WTC11 (cell line): ENCODE data around the gene BLM. TPM values are rescaled to one million over a fixed set of nuclear protein-coding genes. Genes with fewer than 3 reads are reported as not detected.

Source experiments
- ATAC-seq: fragments of 200-7000 bp; cut with Tn5 transposase; 2 replicates; pipeline ENCODE4 v1.10.0; 2021; ENCODE audit warnings: mild to moderate bottlenecking, moderate library complexity
- CTCF ChIA-PET: fragments of 300-600 bp; sonication (Branson Sonifier 250); formaldehyde crosslinking; loops from one replicate; lab custom pipeline; 2021; ENCODE audit warnings: antibody characterized with exemption; lab: Charles Lee
- POLR2A ChIA-PET: fragments of 350-600 bp; sonication (Branson Sonifier 250); formaldehyde crosslinking; loops from one replicate; lab custom pipeline; 2021; ENCODE audit warnings: antibody characterized with exemption; lab: Charles Lee
- DNase-seq: peaks from one replicate; pipeline ENCODE4 v3.0.0; 2021; ENCODE audit warnings: low spot score
- H3K27ac Mint-ChIP-seq: 2 replicates; pipeline ENCODE4 v1.8.0; 2021; ENCODE audit warnings: mixed read lengths
- H3K27me3 Mint-ChIP-seq: 2 replicates; pipeline ENCODE4 v1.8.0; 2021; ENCODE audit warnings: low read depth, mild to moderate bottlenecking, moderate library complexity, mixed read lengths
- H3K36me3 Mint-ChIP-seq: 2 replicates; pipeline ENCODE4 v1.8.0; 2021; ENCODE audit warnings: mixed read lengths
- H3K4me1 Mint-ChIP-seq: 2 replicates; pipeline ENCODE4 v1.8.0; 2022; ENCODE audit warnings: mixed read lengths
- H3K4me3 Mint-ChIP-seq: 2 replicates; pipeline ENCODE4 v1.8.0; 2021; ENCODE audit warnings: mild to moderate bottlenecking, moderate library complexity, mixed read lengths
- H3K9me3 Mint-ChIP-seq: 2 replicates; pipeline ENCODE4 v1.8.0; 2021; ENCODE audit warnings: mixed read lengths
- EMX1 ChIP-seq: fragments of 250-450 bp; sonication (Bioruptor Pico); IDR thresholded peaks from 2 replicates; pipeline ENCODE4 v1.8.0; 2021; ENCODE audit warnings: mild to moderate bottlenecking
- FOXP1 ChIP-seq: sonication (generic); formaldehyde crosslinking; IDR thresholded peaks from 2 replicates; pipeline ENCODE4 v1.8.0; 2022; ENCODE audit warnings: missing genetic modification reagents, mild to moderate bottlenecking, moderate library complexity, borderline replicate concordance
- GRHL2 ChIP-seq: fragments of 250-450 bp; sonication (Bioruptor Pico); IDR thresholded peaks from 2 replicates; pipeline ENCODE4 v1.8.0; 2022; ENCODE audit warnings: mild to moderate bottlenecking, moderate library complexity; ENCODE audit not compliant: insufficient replicate concordance, severe bottlenecking
- GTF2I ChIP-seq: fragments of 250-450 bp; sonication (Bioruptor Pico); conservative IDR thresholded peaks from 2 replicates; pipeline ENCODE4 v1.4.0; 2021; ENCODE audit warnings: mild to moderate bottlenecking
- JUN ChIP-seq: sonication (generic); formaldehyde crosslinking; IDR thresholded peaks from 2 replicates; pipeline ENCODE4 v1.8.0; 2023; ENCODE audit warnings: mild to moderate bottlenecking, missing genetic modification reagents
- NR1H2 ChIP-seq: sonication (generic); formaldehyde crosslinking; IDR thresholded peaks from 2 replicates; pipeline ENCODE4 v1.9.0; 2021; ENCODE audit warnings: mild to moderate bottlenecking, moderate library complexity, missing genetic modification reagents
- RORB ChIP-seq: fragments of 250-450 bp; sonication (Bioruptor Pico); IDR thresholded peaks from 2 replicates; pipeline ENCODE4 v1.9.0; 2021; ENCODE audit warnings: mild to moderate bottlenecking
- TEAD1 ChIP-seq: sonication (generic); formaldehyde crosslinking; IDR thresholded peaks from 2 replicates; pipeline ENCODE4 v1.8.0; 2022; ENCODE audit warnings: mild to moderate bottlenecking, missing genetic modification reagents
- ZNF121 ChIP-seq: sonication (generic); formaldehyde crosslinking; IDR thresholded peaks from 2 replicates; pipeline ENCODE4 v1.8.0; 2023; ENCODE audit warnings: missing genetic modification reagents
- ZNF423 ChIP-seq: fragments of 250-450 bp; sonication (Bioruptor Pico); IDR thresholded peaks from 2 replicates; pipeline ENCODE4 v2.1.2; 2022; ENCODE audit warnings: mild to moderate bottlenecking, moderate library complexity
- ZNF671 ChIP-seq: fragments of 250-450 bp; sonication (Bioruptor Pico); IDR thresholded peaks from 2 replicates; pipeline ENCODE4 v1.8.0; 2021; ENCODE audit warnings: mild to moderate bottlenecking
- total RNA-seq: library from RNA; stranded (reverse); gene quantifications from 3 replicates; pipeline ENCODE4 v1.2.3, GENCODE V29; 2021
- TF ChIP-seq, protein P1 (sequence below): sonication (generic); formaldehyde crosslinking; IDR thresholded peaks from 2 replicates; pipeline ENCODE4 v1.8.1; 2022; ENCODE audit warnings: missing genetic modification reagents, borderline replicate concordance
- TF ChIP-seq, protein P2 (sequence below): fragments of 200-600 bp; IDR thresholded peaks from 2 replicates; pipeline ENCODE4 v1.8.0; 2022; ENCODE audit warnings: antibody characterized with exemption
- TF ChIP-seq, protein P3 (sequence below): sonication (generic); formaldehyde crosslinking; IDR thresholded peaks from 2 replicates; pipeline ENCODE4 v1.8.1; 2023; ENCODE audit warnings: mild to moderate bottlenecking, missing genetic modification reagents
- TF ChIP-seq, protein P4 (sequence below): sonication (generic); formaldehyde crosslinking; IDR thresholded peaks from 2 replicates; pipeline ENCODE4 v1.8.0; 2022; ENCODE audit warnings: mild to moderate bottlenecking, missing genetic modification reagents
- TF ChIP-seq, protein P5 (sequence below): sonication (generic); formaldehyde crosslinking; IDR thresholded peaks from 2 replicates; pipeline ENCODE4 v1.8.0; 2022; ENCODE audit warnings: missing genetic modification reagents
- TF ChIP-seq, protein P6 (sequence below): sonication (generic); formaldehyde crosslinking; IDR thresholded peaks from 2 replicates; pipeline ENCODE4 v1.8.1; 2022; ENCODE audit warnings: mild to moderate bottlenecking, missing genetic modification reagents, moderate library complexity, borderline replicate concordance

Gene BLM
- total RNA-seq, 1 experiment from 2014 or later, result 40.5 TPM

DNA sequence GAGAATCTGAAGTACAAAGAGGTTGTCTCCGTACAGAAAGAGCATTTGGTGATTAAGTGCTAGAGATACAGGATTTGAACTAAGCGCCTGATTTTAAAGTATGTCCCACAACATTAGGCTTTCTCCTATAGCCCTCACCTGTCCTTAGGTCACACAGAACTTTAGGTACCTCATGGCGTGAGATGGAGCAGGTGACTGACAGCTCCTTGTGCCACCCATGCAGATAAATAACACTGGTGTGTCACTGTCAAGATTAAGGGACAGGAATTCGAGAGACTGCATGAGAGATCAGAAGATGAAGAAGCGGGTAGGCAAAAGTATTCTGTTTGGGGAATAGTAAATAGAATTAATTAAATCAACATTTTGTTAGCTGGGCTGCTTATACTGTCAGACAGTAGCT, 1.1 kb downstream of the BLM start (continued):
- TF ChIP-seq JUN (CRISPR knock-in tag) (no peak), ZNF121 (CRISPR knock-in tag) (no peak), EMX1 (CRISPR knock-in tag) (no peak), GTF2I (CRISPR knock-in tag) (no peak)
- TF ChIP-seq, protein P1, sequence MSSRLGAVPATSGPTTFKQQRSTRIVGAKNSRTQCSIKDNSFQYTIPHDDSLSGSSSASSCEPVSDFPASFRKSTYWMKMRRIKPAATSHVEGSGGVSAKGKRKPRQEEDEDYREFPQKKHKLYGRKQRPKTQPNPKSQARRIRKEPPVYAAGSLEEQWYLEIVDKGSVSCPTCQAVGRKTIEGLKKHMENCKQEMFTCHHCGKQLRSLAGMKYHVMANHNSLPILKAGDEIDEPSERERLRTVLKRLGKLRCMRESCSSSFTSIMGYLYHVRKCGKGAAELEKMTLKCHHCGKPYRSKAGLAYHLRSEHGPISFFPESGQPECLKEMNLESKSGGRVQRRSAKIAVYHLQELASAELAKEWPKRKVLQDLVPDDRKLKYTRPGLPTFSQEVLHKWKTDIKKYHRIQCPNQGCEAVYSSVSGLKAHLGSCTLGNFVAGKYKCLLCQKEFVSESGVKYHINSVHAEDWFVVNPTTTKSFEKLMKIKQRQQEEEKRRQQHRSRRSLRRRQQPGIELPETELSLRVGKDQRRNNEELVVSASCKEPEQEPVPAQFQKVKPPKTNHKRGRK (CRISPR knock-in tag), result no peak
- TF ChIP-seq, protein P2, sequence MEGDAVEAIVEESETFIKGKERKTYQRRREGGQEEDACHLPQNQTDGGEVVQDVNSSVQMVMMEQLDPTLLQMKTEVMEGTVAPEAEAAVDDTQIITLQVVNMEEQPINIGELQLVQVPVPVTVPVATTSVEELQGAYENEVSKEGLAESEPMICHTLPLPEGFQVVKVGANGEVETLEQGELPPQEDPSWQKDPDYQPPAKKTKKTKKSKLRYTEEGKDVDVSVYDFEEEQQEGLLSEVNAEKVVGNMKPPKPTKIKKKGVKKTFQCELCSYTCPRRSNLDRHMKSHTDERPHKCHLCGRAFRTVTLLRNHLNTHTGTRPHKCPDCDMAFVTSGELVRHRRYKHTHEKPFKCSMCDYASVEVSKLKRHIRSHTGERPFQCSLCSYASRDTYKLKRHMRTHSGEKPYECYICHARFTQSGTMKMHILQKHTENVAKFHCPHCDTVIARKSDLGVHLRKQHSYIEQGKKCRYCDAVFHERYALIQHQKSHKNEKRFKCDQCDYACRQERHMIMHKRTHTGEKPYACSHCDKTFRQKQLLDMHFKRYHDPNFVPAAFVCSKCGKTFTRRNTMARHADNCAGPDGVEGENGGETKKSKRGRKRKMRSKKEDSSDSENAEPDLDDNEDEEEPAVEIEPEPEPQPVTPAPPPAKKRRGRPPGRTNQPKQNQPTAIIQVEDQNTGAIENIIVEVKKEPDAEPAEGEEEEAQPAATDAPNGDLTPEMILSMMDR, result no peak

DNA sequence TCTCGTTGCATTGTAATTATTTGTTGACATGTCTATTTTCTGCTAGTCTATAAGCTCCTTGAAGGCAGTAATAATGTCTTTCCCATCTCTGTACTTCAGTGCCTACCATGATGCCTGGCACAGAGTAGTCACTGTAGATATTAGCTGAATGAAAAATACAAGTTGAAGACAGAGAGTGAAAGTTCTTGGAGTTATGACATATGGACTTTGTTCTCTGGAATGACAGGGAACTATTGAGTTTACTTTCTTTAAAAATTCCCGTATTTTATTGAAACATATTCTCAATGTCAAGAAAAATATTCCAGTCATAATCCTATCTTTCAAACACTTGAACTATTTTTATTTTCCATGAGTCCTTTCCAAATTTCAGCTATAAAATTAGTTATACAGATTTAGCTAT, 3.0 kb downstream of the BLM start:
- Mint-ChIP-seq H3K4me1 (peaks cover 16% of the 10 kb centered on the region), H3K9me3 (no peaks in the 10 kb centered on the region), H3K27me3 (no peaks in the 10 kb centered on the region), H3K4me3 (no peak overlapping the region), H3K36me3 (peaks cover 12% of the 10 kb centered on the region), H3K27ac (peak overlapping the region; percentile 44; the same call in 1 of the 2 replicates)
- TF ChIP-seq TEAD1, result no peak
- TF ChIP-seq ZNF671, result no peak
- no peak for TF ChIP-seq ZNF423
- TF ChIP-seq FOXP1 (CRISPR knock-in tag), result no peak
- TF ChIP-seq, protein P3, sequence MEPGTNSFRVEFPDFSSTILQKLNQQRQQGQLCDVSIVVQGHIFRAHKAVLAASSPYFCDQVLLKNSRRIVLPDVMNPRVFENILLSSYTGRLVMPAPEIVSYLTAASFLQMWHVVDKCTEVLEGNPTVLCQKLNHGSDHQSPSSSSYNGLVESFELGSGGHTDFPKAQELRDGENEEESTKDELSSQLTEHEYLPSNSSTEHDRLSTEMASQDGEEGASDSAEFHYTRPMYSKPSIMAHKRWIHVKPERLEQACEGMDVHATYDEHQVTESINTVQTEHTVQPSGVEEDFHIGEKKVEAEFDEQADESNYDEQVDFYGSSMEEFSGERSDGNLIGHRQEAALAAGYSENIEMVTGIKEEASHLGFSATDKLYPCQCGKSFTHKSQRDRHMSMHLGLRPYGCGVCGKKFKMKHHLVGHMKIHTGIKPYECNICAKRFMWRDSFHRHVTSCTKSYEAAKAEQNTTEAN, result no peak
- TF ChIP-seq, protein P4, sequence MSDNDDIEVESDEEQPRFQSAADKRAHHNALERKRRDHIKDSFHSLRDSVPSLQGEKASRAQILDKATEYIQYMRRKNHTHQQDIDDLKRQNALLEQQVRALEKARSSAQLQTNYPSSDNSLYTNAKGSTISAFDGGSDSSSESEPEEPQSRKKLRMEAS (CRISPR knock-in tag), result no peak
- TF ChIP-seq RORB (CRISPR knock-in tag), result no peak
- TF ChIP-seq GRHL2 (CRISPR knock-in tag), result no peak
- TF ChIP-seq, protein P5, sequence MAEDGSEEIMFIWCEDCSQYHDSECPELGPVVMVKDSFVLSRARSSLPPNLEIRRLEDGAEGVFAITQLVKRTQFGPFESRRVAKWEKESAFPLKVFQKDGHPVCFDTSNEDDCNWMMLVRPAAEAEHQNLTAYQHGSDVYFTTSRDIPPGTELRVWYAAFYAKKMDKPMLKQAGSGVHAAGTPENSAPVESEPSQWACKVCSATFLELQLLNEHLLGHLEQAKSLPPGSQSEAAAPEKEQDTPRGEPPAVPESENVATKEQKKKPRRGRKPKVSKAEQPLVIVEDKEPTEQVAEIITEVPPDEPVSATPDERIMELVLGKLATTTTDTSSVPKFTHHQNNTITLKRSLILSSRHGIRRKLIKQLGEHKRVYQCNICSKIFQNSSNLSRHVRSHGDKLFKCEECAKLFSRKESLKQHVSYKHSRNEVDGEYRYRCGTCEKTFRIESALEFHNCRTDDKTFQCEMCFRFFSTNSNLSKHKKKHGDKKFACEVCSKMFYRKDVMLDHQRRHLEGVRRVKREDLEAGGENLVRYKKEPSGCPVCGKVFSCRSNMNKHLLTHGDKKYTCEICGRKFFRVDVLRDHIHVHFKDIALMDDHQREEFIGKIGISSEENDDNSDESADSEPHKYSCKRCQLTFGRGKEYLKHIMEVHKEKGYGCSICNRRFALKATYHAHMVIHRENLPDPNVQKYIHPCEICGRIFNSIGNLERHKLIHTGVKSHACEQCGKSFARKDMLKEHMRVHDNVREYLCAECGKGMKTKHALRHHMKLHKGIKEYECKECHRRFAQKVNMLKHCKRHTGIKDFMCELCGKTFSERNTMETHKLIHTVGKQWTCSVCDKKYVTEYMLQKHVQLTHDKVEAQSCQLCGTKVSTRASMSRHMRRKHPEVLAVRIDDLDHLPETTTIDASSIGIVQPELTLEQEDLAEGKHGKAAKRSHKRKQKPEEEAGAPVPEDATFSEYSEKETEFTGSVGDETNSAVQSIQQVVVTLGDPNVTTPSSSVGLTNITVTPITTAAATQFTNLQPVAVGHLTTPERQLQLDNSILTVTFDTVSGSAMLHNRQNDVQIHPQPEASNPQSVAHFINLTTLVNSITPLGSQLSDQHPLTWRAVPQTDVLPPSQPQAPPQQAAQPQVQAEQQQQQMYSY (CRISPR knock-in tag), result no peak
- TF ChIP-seq GTF2I (CRISPR knock-in tag), result no peak
- TF ChIP-seq, protein P6, sequence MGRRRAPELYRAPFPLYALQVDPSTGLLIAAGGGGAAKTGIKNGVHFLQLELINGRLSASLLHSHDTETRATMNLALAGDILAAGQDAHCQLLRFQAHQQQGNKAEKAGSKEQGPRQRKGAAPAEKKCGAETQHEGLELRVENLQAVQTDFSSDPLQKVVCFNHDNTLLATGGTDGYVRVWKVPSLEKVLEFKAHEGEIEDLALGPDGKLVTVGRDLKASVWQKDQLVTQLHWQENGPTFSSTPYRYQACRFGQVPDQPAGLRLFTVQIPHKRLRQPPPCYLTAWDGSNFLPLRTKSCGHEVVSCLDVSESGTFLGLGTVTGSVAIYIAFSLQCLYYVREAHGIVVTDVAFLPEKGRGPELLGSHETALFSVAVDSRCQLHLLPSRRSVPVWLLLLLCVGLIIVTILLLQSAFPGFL, result no peak
- TF ChIP-seq NR1H2 (CRISPR knock-in tag), result no peak
- ChIA-PET POLR2A (no interaction called here), CTCF (interaction anchor here (0.5 kb wide), 1 partner anchor 357 kb away, joined by 5 read pairs; no protein-coding TSS in a partner anchor)
- DNase-seq (no peak), ATAC-seq (no peak)
